ENCODE data around the gene MDK. TPM values are rescaled to one million over a fixed set of nuclear protein-coding genes. Genes with fewer than 3 reads are reported as not detected.

MDK gene
- total RNA-seq, 1 experiment from 2014 or later = 252 TPM

DNA sequence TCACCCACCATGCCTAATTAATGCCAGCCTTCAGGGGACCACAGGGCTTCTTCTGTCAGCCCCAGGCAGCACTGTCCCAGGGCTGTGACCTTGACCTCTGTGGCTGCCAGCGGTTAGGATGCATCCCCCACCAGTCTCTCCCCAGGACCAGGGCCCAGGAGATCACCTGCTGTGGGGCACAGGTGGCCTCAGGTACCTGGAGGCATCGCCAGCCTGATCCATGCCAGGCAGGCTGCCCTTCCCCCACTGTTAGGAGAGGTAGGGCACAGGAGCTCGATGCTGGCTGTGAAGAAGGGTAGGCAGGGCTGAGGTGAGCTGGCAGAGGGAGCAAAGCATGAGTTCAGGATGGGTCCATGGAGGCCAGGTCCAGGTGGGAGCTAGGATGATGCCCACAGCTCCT lies 16.7 kb upstream of the MDK start:
- Histone ChIP-seq H3K4me1 (ENCODE audit: control insufficient read depth, insufficient read depth, low read length) (peaks cover 68% of the 10 kb centered on the region), H3K27me3 (ENCODE audit: control insufficient read depth, insufficient read depth, low read length) (no peaks in the 10 kb centered on the region), H3K9me3 (ENCODE audit: control insufficient read depth, insufficient read depth, low read depth, low read length) (no peaks in the 10 kb centered on the region), H3K27ac (ENCODE audit: low read length) (peak overlapping the region; percentile 95), H3K36me3 (ENCODE audit: control insufficient read depth, insufficient read depth, low read length) (peaks cover 4% of the 10 kb centered on the region; the same call in 1 of the 2 replicates), H3K4me3 (ENCODE audit: low read depth in 2 of 2, low read length in 2 of 2) (no peak overlapping the region)
- in situ Hi-C loops (cut with HindIII; ENCODE audit: low pct_unique_long_range_greater_than_20kb, low sequenced_read_pairs) (no loop called here), intact Hi-C loops (cut with micrococcal nuclease; ENCODE audit: unreplicated experiment) (no loop called here)
- DNase-seq (ENCODE audit: low read depth, low spot score) = no peak
- BruUV-seq (replicated peaks) = no TSS peak
- ChIA-PET POLR2A (no interaction called here), CTCF (interaction anchor here (1.3 kb wide), 1 partner anchor 26 kb away, joined by 5 read pairs; no protein-coding TSS in a partner anchor)
- no peak for TF ChIP-seq POLR2AphosphoS5 (IDR thresholded peaks at IDR 0.05; ENCODE audit: low read depth, low read length)
- TF ChIP-seq, protein P1, sequence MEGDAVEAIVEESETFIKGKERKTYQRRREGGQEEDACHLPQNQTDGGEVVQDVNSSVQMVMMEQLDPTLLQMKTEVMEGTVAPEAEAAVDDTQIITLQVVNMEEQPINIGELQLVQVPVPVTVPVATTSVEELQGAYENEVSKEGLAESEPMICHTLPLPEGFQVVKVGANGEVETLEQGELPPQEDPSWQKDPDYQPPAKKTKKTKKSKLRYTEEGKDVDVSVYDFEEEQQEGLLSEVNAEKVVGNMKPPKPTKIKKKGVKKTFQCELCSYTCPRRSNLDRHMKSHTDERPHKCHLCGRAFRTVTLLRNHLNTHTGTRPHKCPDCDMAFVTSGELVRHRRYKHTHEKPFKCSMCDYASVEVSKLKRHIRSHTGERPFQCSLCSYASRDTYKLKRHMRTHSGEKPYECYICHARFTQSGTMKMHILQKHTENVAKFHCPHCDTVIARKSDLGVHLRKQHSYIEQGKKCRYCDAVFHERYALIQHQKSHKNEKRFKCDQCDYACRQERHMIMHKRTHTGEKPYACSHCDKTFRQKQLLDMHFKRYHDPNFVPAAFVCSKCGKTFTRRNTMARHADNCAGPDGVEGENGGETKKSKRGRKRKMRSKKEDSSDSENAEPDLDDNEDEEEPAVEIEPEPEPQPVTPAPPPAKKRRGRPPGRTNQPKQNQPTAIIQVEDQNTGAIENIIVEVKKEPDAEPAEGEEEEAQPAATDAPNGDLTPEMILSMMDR (IDR thresholded peaks at IDR 0.05) = no peak
- TF ChIP-seq, protein P2, sequence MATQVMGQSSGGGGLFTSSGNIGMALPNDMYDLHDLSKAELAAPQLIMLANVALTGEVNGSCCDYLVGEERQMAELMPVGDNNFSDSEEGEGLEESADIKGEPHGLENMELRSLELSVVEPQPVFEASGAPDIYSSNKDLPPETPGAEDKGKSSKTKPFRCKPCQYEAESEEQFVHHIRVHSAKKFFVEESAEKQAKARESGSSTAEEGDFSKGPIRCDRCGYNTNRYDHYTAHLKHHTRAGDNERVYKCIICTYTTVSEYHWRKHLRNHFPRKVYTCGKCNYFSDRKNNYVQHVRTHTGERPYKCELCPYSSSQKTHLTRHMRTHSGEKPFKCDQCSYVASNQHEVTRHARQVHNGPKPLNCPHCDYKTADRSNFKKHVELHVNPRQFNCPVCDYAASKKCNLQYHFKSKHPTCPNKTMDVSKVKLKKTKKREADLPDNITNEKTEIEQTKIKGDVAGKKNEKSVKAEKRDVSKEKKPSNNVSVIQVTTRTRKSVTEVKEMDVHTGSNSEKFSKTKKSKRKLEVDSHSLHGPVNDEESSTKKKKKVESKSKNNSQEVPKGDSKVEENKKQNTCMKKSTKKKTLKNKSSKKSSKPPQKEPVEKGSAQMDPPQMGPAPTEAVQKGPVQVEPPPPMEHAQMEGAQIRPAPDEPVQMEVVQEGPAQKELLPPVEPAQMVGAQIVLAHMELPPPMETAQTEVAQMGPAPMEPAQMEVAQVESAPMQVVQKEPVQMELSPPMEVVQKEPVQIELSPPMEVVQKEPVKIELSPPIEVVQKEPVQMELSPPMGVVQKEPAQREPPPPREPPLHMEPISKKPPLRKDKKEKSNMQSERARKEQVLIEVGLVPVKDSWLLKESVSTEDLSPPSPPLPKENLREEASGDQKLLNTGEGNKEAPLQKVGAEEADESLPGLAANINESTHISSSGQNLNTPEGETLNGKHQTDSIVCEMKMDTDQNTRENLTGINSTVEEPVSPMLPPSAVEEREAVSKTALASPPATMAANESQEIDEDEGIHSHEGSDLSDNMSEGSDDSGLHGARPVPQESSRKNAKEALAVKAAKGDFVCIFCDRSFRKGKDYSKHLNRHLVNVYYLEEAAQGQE (IDR thresholded peaks at IDR 0.05; ENCODE audit: insufficient read depth in 1 of 2, low read depth in 2 of 2, low read length in 1 of 2) = no peak
- no peak for TF ChIP-seq TCF7L2 (IDR thresholded peaks at IDR 0.05; ENCODE audit: low read depth, low read length)
- TF ChIP-seq SIN3A (IDR thresholded peaks at IDR 0.05; ENCODE audit: borderline replicate concordance, insufficient read depth, low read depth, low read length) = no peak
- ATAC-seq = no peak

DNA sequence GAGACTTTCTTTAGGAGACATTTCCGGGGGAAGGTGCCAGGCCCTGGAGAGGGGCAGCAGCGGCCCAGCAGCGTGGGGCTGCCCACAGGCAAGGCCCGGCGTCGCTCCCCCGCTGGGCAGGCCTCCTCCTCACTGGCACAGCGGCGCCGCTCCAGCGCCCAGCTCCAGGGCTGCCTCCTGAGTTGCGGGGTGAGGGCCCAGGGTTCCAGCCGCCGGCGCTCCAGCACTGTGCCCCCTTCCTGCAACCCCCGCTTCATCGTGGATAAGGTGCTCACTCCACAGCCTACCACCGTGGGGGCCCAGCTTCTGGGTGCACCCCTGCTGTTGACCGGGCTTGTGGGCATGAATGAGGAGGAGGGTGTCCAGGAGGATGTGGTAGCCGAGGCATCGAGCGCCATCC lies 15.2 kb upstream of the MDK start:
- H3K27ac ChIP-seq (ENCODE audit: low read length) = peak overlapping the region; percentile 59
- in situ Hi-C loops (cut with HindIII; ENCODE audit: low pct_unique_long_range_greater_than_20kb, low sequenced_read_pairs) (no loop called here), intact Hi-C loops (cut with micrococcal nuclease; ENCODE audit: unreplicated experiment) (no loop called here)
- POLR2A ChIA-PET = interaction anchor here (0.5 kb wide), 1 partner anchor 16 kb away, joined by 4 read pairs; no protein-coding TSS in a partner anchor
- H3K4me1 ChIP-seq (ENCODE audit: control insufficient read depth, insufficient read depth, low read length) = peaks cover 61% of the 10 kb centered on the region
- ATAC-seq (no peak), DNase-seq (ENCODE audit: low read depth, low spot score) (no peak)
- no peaks in the 10 kb centered on the region for H3K27me3 ChIP-seq (ENCODE audit: control insufficient read depth, insufficient read depth, low read length)
- H3K36me3 ChIP-seq (ENCODE audit: control insufficient read depth, insufficient read depth, low read length) = peaks cover 4% of the 10 kb centered on the region; the same call in 1 of the 2 replicates
- no peak overlapping the region for H3K4me3 ChIP-seq (ENCODE audit: low read depth in 2 of 2, low read length in 2 of 2)
- CTCF ChIA-PET = interaction anchor here (1.1 to 1.3 kb wide), 2 partner anchors 14 to 24 kb away, joined by 5 to 6 read pairs; no protein-coding TSS in a partner anchor
- no TSS peak for BruUV-seq (replicated peaks)
- no peaks in the 10 kb centered on the region for H3K9me3 ChIP-seq (ENCODE audit: control insufficient read depth, insufficient read depth, low read depth, low read length)
- TF ChIP-seq TCF7L2 (IDR thresholded peaks at IDR 0.05; ENCODE audit: low read depth, low read length) = no peak
- TF ChIP-seq POLR2AphosphoS5 (IDR thresholded peaks at IDR 0.05; ENCODE audit: low read depth, low read length) = no peak
- TF ChIP-seq, protein P1 (IDR thresholded peaks at IDR 0.05) = no peak
- TF ChIP-seq, protein P2 (IDR thresholded peaks at IDR 0.05; ENCODE audit: insufficient read depth in 1 of 2, low read depth in 2 of 2, low read length in 1 of 2) = no peak
- no peak for TF ChIP-seq SIN3A (IDR thresholded peaks at IDR 0.05; ENCODE audit: borderline replicate concordance, insufficient read depth, low read depth, low read length)

All from Panc1 (cell line).